Measurements from ENCODE around the gene MIDN. TPM values are rescaled to one million over a fixed set of nuclear protein-coding genes. Genes with fewer than 3 reads are reported as not detected.

MIDN gene
- total RNA-seq, 4 donors from 2014 or later, result 89.0 to 153 (median 105) TPM

DNA sequence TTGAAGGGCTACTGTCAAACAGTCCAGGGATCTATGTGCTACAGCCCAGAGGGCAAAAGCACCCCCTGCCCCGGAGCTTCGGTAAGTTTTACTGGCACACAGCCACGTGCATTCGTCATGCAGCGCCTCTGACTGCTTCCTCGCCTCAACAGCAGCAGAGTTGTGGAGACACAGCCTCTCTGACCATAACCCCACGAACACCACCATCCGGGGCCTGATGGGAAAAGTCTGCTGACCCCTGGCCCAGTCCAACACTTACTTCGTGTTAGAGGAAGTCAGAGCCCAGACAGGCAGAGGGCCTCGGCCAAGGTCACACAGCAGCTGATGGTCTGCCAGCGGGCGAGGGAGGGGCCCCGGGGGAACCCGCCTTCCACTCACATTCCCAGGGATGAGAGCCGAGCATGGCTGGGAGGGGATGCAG lies 15.7 kb upstream of the MIDN start:
- TF ChIP-seq POLR2A (IDR thresholded peaks at IDR 0.05) (no peak), EP300 (IDR thresholded peaks at IDR 0.05) (no peak), POLR2AphosphoS5 (IDR thresholded peaks at IDR 0.05) (no peak)
- TF ChIP-seq, protein P1, sequence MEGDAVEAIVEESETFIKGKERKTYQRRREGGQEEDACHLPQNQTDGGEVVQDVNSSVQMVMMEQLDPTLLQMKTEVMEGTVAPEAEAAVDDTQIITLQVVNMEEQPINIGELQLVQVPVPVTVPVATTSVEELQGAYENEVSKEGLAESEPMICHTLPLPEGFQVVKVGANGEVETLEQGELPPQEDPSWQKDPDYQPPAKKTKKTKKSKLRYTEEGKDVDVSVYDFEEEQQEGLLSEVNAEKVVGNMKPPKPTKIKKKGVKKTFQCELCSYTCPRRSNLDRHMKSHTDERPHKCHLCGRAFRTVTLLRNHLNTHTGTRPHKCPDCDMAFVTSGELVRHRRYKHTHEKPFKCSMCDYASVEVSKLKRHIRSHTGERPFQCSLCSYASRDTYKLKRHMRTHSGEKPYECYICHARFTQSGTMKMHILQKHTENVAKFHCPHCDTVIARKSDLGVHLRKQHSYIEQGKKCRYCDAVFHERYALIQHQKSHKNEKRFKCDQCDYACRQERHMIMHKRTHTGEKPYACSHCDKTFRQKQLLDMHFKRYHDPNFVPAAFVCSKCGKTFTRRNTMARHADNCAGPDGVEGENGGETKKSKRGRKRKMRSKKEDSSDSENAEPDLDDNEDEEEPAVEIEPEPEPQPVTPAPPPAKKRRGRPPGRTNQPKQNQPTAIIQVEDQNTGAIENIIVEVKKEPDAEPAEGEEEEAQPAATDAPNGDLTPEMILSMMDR (IDR thresholded peaks at IDR 0.05), result no peak
- DNase-seq (ENCODE audit: low spot score in 2 of 2), result no peak

DNA sequence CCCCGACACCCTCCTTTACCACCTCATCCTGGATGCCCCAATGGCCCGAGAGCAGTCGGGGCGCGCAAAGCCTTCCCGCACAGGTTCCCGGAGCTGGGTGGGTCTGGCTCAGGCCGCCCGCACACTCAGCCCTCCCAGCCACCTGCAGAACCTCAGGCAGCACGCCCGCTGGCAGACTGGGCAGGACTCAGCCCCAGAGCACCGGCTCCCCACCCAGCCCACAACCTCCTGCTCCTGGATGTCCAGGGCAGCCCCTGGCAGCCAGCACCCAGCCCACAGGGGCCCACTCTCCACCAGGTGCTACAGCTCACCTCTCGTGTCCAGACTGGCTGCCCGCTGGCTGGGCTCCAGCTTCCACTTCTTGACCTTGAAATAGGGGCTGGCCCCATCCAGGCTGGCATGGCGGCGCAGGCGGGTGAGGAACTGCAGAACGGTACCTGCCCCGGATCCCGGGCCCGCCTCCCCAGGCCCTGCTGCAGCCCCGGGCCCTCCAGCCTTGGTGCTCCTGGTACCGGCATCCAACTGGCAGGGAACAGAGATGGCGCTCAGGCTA lies 15.2 kb upstream of the MIDN start:
- no peak for DNase-seq (ENCODE audit: low spot score in 2 of 2)
- Histone ChIP-seq H3K4me1 (peaks cover 43% of the 10 kb centered on the region), H3K27ac (peak overlapping the region; percentile 24)

More for the DNA sequence above, 15.7 kb upstream of the MIDN start:
- H3K9me3 ChIP-seq, result no peaks in the 10 kb centered on the region
- peaks cover 40% of the 10 kb centered on the region for H3K4me1 ChIP-seq
- peaks cover 11% of the 10 kb centered on the region for H3K36me3 ChIP-seq
- no peak overlapping the region for H3K4me3 ChIP-seq
- peaks cover 7% of the 10 kb centered on the region for H3K27me3 ChIP-seq
- peak overlapping the region; percentile 24 for H3K27ac ChIP-seq
- no CpG with 5 or more reads among the region's 15 CpGs for WGBS

DNA sequence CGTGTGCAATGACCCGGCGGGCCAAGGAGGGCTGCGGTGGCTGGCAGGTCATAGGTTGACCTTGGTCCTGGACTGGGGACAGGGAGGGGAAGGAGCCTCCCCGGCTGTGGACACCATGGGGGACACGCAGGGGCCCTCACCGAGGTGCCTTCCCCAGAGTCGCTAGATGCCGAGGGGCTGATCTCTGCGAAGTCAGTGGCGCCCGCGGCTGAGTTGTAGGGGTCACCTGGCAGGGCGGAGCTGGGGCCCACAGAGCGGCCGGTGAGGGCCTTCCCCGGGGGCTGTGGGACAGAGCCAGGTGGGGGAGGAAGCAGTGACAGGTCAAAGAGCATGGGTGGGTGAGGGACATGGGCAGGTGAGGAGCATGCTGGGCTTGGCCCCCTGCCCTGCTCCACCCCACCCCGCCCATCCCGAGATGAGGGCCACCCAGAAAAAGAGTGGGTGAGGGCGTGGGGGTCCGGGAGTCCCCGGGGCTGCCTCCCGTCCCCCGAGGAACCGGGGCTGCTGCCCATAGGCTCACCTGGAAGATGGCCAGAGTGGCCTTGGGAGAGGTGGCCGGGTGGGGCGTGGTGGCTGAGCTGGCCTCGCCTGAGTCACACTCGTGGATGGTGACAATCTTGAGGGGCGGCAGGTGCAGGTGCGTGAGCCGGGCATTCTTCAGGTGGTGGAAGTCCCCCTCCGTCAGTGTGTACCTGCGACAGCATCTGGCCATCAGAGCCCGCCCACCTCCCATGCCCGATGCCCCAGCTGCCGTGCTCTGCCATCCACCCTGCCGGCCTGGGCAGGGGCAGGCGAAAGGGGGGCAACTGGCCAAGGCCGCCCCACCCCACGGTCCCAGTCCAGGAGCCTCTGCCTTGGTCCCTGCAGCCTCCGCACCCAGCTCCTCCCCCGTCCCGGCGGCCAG lies 14.1 kb upstream of the MIDN start:
- Histone ChIP-seq H3K27me3 (peaks cover 7% of the 10 kb centered on the region), H3K4me3 (no peak overlapping the region), H3K4me1 (peaks cover 49% of the 10 kb centered on the region), H3K36me3 (no peaks in the 10 kb centered on the region), H3K27ac (no peak overlapping the region), H3K9me3 (no peaks in the 10 kb centered on the region)
- TF ChIP-seq EP300 (IDR thresholded peaks at IDR 0.05), result no peak
- TF ChIP-seq, protein P1 (IDR thresholded peaks at IDR 0.05), result no peak
- TF ChIP-seq POLR2A (IDR thresholded peaks at IDR 0.05), result no peak
- no peak for TF ChIP-seq POLR2AphosphoS5 (IDR thresholded peaks at IDR 0.05)
- no peak for DNase-seq (ENCODE audit: low spot score in 2 of 2)
- 92% methylated on average over 15 of the region's 45 CpGs for WGBS

More for the DNA sequence above, 15.2 kb upstream of the MIDN start:
- no CpG with 5 or more reads among the region's 24 CpGs for WGBS
- peaks cover 6% of the 10 kb centered on the region for H3K36me3 ChIP-seq
- TF ChIP-seq, protein P1 (IDR thresholded peaks at IDR 0.05), result no peak
- TF ChIP-seq EP300 (IDR thresholded peaks at IDR 0.05), result no peak
- no peak for TF ChIP-seq POLR2AphosphoS5 (IDR thresholded peaks at IDR 0.05)
- TF ChIP-seq POLR2A (IDR thresholded peaks at IDR 0.05), result no peak
- H3K9me3 ChIP-seq, result no peaks in the 10 kb centered on the region
- H3K4me3 ChIP-seq, result no peak overlapping the region
- H3K27me3 ChIP-seq, result peaks cover 7% of the 10 kb centered on the region

DNA sequence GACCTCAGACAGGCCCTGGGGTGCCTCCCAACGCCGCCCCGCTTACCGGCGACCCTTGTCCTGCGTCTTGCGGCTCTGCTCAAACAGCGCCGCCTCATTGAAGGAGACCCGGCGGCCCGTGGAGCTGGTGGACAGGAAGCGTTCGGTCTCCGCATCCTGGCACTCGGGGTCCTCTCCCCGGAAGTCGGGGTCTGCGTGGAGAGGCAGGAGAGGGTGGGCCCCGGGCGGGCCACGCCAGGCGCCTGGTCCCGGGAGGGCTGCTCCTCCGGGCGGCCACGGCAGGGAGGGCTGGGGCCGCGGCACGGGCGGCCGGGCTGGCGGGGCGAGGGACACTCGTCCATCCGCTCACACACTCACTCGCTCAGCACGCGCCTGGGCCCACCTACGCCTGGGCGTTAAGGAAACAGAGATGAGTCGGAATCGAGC lies 13.4 kb upstream of the MIDN start:
- H3K4me1 ChIP-seq, result peaks cover 54% of the 10 kb centered on the region
- H3K27me3 ChIP-seq, result peaks cover 7% of the 10 kb centered on the region
- TF ChIP-seq EP300 (IDR thresholded peaks at IDR 0.05) (no peak), POLR2AphosphoS5 (IDR thresholded peaks at IDR 0.05) (no peak), POLR2A (IDR thresholded peaks at IDR 0.05) (no peak)
- TF ChIP-seq, protein P1 (IDR thresholded peaks at IDR 0.05), result no peak
- no peaks in the 10 kb centered on the region for H3K36me3 ChIP-seq
- no peak overlapping the region for H3K4me3 ChIP-seq
- no peak overlapping the region for H3K27ac ChIP-seq
- WGBS, result 95% methylated on average over 25 of the region's 43 CpGs
- H3K9me3 ChIP-seq, result no peaks in the 10 kb centered on the region
- DNase-seq (ENCODE audit: low spot score in 2 of 2), result no peak

Measured in suprapubic skin (tissue), 4 donors.